Measurements from ENCODE around the gene ARHGEF12. TPM values are rescaled to one million over a fixed set of nuclear protein-coding genes. Genes with fewer than 3 reads are reported as not detected.

The ARHGEF12 gene
- 11.5 to 17.1 TPM (median 15.4 TPM) in 5 replicates for total RNA-seq (2022; extraction: Qiagen RNA extraction)

DNA sequence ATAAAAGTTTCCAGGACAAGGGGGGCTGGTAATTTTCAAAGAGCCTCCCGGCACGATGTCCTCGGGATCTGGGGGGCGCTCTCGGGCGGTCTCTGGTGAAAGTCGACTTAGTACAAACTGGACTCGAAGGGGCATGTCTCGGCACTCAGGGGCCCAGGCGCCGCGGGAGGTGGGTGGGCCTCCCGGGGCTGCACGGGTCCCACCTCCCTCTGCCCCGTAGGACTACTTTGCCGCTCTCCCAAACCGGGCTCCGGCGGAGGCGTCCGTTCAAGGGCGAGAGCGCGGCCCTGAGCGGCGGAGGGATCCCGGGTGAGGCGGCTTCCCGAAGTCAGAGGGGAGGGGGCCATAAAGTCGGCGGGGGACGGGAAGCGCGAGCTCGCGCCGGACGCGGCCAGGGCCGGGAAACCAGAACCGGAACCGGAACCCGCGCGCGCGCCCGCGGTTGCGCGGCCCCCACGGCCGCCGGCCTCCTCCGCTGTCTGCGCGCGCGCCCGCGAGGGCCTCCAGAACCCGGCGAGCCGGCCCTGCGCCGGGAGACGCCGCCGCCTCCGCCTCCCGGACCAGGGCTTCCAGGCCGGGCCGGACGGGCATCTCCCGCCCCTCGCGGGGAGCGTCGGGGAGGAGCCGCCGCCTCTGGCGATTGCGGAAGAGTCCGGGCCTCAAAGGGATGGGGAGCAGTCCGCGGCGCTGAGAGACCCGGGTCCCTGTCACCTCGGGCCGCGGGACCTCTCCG, at the start of gene ARHGEF12:
ARHGEF12 (plus strand) TSS at position 506 of the 733 bp plus-strand sequence. CDS start 831 bp downstream, outside the sequence.

DNA sequence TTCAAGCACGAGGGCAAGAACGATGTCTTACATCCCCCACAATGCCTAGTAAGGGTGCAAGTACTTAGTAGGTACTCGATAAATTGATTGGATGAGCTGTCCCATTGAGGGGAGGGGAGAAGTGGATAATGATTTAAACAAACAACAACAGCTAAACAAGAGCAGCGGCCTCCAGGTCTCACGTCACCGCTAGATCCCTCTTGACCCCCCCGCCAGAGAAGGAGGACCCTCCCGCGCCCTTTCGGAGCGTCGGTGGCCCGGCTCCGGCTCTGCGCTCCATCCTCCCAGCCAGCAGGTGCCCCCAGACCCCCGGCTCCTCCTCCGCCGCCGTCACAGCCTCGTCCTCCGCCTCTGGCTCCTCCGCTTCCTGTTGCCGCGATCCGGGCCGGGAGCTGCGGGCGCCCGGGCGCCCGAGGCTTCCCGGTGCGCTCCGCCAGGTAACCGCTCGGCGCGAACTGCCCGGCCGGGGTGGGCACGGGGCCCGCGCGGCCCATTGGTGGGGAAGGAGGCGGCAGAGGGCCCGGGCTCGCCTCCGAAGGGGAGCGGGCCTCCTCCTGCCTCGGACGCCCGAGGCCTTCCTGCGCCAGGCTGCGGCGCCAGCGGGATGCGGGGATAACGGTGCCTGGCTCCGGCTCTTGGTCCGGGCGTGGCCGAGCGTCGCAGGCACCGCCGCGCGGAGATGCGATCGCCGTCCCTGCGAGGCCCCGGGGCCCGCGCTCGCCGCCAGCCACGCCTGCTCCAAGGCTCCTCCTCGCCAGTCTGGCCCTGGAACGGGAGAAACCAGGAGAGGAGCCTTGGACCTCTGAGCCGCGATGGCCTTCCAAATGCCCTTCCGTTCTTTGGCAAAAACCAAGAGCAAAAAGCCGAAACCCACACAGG, 11.0 kb upstream of the ARHGEF12 start, which contains the start of gene TLCD5:
TLCD5 (plus strand) TSS at position 368 of the 879 bp plus-strand sequence. CDS start 2,143 bp downstream, outside the sequence.

DNA sequence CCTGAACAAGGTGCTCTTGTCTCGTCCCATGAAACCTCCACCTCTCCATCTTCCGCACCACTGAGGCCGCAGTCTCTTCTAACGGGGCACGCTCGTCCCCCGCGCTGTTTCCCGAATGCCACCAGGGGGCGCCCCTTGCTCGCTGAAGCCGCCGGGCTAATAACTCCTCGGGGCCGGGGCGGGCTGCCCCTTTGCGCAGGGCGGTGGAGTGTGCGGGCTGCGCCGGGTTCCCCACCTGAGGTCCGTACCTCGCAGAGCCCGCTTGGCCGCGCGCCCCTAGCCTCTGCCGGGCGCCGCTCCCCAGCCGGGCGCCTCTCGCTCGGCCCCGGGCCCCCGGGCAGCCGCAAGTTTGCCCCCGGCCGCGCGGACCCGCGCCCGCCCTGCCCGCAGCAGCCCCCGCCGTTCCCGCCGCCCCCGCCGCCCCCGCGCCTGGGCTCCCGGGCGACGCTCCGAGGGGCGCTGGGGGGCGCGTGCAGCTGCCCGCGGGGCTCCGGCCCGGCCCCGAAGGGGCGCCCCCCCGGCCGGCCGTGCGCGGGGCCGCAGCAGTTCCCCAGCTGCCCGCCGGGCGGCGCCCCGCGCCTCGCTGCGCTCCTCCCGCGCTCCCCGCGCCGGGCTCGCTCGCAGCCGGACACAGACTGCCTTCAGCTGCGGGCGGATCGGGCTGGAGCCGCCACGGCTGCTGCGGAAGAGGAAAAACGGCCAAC, 175.1 kb downstream of the ARHGEF12 start, which contains the start of gene GRIK4:
GRIK4 (plus strand) TSS at position 633 of the 704 bp plus-strand sequence. CDS start 148,571 bp downstream, outside the sequence.

Other genes with a start within 250 kb of the ARHGEF12 start
- gene TRIM29, start 198.3 kb upstream of the ARHGEF12 start, total RNA-seq (2022; extraction: Qiagen RNA extraction): 9.5 to 11.1 TPM (median 10.7 TPM) in 5 replicates
- 7.2 to 13.3 TPM (median 12.0 TPM) in 5 replicates for gene OAF, start 125.4 kb upstream of the ARHGEF12 start, total RNA-seq (2022; extraction: Qiagen RNA extraction)
- gene POU2F3, start 96.3 kb upstream of the ARHGEF12 start, total RNA-seq (2022; extraction: Qiagen RNA extraction): not detected in 5 replicates
- gene TLCD5, start 11.1 kb upstream of the ARHGEF12 start, total RNA-seq (2022; extraction: Qiagen RNA extraction): 5.1 to 8.7 TPM (median 7.2 TPM) in 5 replicates
- 0.02 to 0.03 TPM in 2 of 5 replicates, not detected in the others for gene GRIK4, start 175.3 kb downstream of the ARHGEF12 start, total RNA-seq (2022; extraction: Qiagen RNA extraction)